Endothelial cell of umbilical vein (primary cell): ENCODE data around the gene FAM110C.

ENCODE experiments used
- EZH2 ChIP-seq: IDR thresholded peaks from 2 replicates; pipeline ENCODE4 v1.6.1; 2012; ENCODE audit warnings: borderline replicate concordance, low read depth, mild to moderate bottlenecking, moderate library complexity, low read length, inconsistent platforms; ENCODE audit not compliant: severe bottlenecking
- FOS ChIP-seq: IDR thresholded peaks from 2 replicates; pipeline ENCODE4 v1.6.1; 2011; ENCODE audit warnings: mild to moderate bottlenecking, low read length, moderate library complexity, borderline replicate concordance; ENCODE audit not compliant: insufficient read depth
- GATA2 ChIP-seq: IDR thresholded peaks from 2 replicates; pipeline ENCODE4 v1.7.0; 2011; ENCODE audit warnings: low read depth, mild to moderate bottlenecking, moderate library complexity, mixed read lengths, low read length; ENCODE audit not compliant: insufficient read length, insufficient read depth
- JUN ChIP-seq: IDR thresholded peaks from 2 replicates; pipeline ENCODE4 v1.6.1; 2011; ENCODE audit warnings: borderline replicate concordance, low read depth; ENCODE audit not compliant: insufficient read length, insufficient read depth
- MYC ChIP-seq: IDR thresholded peaks from one replicate; pipeline ENCODE4 v1.6.1; 2011; ENCODE audit warnings: mild to moderate bottlenecking, low read depth, low read length
- POLR2A ChIP-seq: IDR thresholded peaks from 2 replicates; pipeline ENCODE4 v1.6.1; 2012; ENCODE audit warnings: low read depth, mild to moderate bottlenecking, control low read depth, low read length
- POLR2AphosphoS5 ChIP-seq: IDR thresholded peaks from 2 replicates; pipeline ENCODE4 v1.6.1; 2012; ENCODE audit warnings: low read depth, mild to moderate bottlenecking, control low read depth, low read length, moderate library complexity; ENCODE audit not compliant: insufficient read depth
- TF ChIP-seq, protein P1 (sequence below), 2 donors: IDR thresholded peaks; 1 replicate in 1 of 2; 2 replicates in 1 of 2; pipeline ENCODE4 v1.5.1; 2011; ENCODE audit warnings: low read length in 2 of 2, mild to moderate bottlenecking in 2 of 2, moderate library complexity in 2 of 2, control low read depth in 1 of 2, inconsistent platforms in 1 of 2, low read depth in 1 of 2; ENCODE audit not compliant: insufficient read depth in 1 of 2; ENCODE audit errors: extremely low read depth in 1 of 2
- TF ChIP-seq, protein P2 (sequence below): IDR thresholded peaks from 2 replicates; pipeline ENCODE4 v1.6.1; 2011; ENCODE audit not compliant: insufficient read depth, insufficient read length

- no peak for TF ChIP-seq FOS
- TF ChIP-seq, protein P1, sequence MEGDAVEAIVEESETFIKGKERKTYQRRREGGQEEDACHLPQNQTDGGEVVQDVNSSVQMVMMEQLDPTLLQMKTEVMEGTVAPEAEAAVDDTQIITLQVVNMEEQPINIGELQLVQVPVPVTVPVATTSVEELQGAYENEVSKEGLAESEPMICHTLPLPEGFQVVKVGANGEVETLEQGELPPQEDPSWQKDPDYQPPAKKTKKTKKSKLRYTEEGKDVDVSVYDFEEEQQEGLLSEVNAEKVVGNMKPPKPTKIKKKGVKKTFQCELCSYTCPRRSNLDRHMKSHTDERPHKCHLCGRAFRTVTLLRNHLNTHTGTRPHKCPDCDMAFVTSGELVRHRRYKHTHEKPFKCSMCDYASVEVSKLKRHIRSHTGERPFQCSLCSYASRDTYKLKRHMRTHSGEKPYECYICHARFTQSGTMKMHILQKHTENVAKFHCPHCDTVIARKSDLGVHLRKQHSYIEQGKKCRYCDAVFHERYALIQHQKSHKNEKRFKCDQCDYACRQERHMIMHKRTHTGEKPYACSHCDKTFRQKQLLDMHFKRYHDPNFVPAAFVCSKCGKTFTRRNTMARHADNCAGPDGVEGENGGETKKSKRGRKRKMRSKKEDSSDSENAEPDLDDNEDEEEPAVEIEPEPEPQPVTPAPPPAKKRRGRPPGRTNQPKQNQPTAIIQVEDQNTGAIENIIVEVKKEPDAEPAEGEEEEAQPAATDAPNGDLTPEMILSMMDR (IDR thresholded peaks at IDR 0.05; ENCODE audit: extremely low read depth in 1 of 2, insufficient read depth in 1 of 2, low read depth in 1 of 2, low read length in 2 of 2), result no peak
- no peak for TF ChIP-seq EZH2
- TF ChIP-seq, protein P2, sequence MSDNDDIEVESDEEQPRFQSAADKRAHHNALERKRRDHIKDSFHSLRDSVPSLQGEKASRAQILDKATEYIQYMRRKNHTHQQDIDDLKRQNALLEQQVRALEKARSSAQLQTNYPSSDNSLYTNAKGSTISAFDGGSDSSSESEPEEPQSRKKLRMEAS, result no peak
- TF ChIP-seq POLR2A, result no peak
- no peak for TF ChIP-seq MYC
- no peak for TF ChIP-seq POLR2AphosphoS5
- TF ChIP-seq JUN, result no peak
- TF ChIP-seq GATA2, result no peak
Measured at GRCh38 chr2:26891-27290, 19.4 kb downstream of the FAM110C start.
